HG02884 (cell line): Measurements from ENCODE around the gene SPIN1.

Source experiments
- ATAC-seq: cut with Tn5 transposase; IDR thresholded peaks from one replicate; pipeline ENCODE4 v1.9.1; 2021; ENCODE audit warnings: mild to moderate bottlenecking, moderate library complexity; ENCODE audit not compliant: unreplicated experiment

Gene SPIN1

DNA sequence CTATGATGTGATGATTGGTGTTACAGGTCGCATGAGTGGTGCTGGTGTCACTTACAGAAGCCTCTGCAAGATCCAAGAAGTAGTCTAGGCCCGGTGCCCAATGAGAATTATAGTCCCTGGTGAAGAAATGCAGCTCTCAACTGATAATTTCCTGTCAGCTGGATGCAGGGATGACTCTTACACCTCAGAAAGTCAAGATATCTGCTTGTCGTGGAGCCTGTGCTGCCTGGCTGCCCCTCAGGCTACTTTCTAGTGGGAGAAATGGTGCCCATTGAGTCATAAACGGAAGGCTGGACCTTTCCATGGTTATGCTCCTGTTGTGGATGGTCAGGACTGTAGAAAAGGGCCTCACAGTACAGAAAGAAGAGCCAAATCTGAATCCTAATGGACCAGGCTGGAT, 99.9 kb downstream of the SPIN1 start:
- no peak for ATAC-seq

DNA sequence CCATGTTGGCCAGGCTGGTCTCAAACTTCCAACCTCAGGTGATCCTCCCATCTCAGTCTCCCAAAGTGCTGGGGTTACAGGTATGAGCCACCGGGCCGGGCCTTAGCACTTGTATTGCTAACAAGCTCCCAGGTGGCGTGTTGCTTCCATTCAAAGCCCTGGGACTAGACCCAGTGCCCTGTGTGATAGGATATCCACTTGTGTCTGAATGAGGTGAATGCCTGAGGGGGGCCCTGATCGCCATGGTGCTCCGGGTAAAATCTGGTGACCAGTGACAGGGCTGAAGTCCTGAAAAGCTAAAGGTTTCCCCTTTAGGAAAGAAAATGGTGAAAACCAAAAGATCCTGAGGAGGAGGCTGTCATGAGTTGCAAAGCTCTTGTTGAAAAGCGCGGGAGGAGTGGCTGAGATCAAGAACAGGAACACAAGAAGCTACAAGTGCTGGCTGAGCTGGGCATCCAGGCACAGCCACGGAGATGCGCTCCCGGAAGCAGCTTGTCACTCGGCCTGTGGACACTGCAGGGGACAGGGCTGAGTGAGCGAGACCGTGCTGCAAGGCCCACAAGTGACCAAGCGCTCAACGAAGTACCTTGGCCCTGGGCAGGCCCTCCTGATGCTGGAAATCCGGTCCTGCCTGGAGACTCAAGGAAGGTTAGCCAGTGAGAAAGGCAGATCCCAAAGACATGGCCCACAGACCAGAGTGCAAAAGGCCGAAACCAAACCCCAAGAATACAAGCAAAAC, 106.9 kb downstream of the SPIN1 start:
- no peak for ATAC-seq

GRCh38 chr9:88497224-88497623, 109.0 kb downstream of the SPIN1 start:
- no peak for ATAC-seq

DNA sequence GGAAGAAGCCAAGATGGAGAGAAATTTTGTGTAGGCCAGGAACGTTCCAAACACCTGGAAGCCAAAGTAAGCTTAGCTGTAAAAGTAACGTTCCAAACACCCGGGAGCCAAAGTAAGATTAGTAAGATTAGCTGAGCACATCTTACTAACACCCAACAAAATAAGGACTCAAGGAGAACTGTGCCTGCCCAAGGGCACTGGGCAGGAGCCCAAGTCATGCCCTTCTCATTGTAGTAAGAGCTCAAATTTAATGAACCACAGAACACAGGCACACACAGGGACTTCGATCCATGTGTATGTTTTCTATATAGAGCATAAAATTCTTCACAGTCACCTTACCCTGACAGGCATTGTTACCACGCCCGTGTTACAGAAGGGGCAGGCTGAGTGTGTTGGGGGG, 110.6 kb downstream of the SPIN1 start:
- no peak for ATAC-seq

DNA sequence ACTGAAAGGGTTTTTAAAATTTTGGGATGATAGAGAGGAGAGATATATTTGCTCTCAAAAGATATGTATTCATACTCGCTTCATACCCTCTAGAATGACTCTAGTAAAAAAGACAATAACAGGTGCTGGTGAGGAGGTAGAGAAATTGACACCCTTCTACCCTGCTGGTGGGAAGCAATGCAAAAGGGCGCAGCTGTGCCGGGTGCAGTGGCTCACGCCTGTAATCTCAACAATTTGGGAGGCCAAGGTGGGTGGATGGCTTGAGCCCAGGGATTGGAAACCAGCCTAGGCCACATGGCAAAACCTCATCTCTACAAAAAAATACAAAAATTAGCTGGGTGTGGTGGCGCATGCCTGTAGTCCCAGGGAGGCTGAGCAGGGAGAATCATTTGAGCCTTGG, 112.8 kb downstream of the SPIN1 start:
- no peak for ATAC-seq

GRCh38 chr9:88502552-88503034, 114.3 kb downstream of the SPIN1 start:
- ATAC-seq, result no peak

DNA sequence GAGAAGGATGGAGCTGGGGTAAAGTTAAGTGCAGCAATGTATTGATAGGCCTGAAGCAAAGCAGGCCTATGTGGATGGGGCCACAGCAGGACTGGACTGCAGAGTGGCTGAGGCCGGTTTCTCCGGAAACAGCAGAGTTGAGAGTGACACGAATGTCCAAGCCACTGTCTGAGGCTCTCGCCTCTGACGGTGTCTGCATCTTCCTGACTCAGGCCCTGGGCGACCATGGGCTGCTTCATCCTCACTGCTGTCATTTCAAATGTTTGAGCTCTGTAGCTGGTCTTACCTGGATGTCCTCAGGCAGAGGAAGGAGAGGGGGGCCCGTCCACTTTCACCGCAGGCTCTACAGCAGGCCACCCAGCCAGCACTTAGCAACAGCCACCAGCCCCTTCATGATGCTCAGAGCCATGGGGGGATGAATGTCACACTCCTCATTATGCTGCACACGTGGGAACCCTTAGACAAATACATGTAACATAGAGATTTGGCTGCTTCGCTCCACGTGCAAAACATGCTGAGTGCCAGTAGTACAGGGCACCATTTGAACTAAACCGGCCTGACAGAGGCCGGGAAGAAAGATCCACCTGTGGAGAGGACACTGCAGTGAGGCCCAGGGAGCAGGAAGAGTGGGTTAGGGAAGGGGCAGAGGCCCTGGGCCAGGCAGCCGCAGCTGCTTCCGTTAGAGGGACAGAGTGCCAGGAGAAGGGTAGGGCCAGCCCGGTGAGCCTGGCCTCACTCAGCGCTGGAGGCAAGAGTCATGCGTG, 115.0 kb downstream of the SPIN1 start:
- no peak for ATAC-seq

DNA sequence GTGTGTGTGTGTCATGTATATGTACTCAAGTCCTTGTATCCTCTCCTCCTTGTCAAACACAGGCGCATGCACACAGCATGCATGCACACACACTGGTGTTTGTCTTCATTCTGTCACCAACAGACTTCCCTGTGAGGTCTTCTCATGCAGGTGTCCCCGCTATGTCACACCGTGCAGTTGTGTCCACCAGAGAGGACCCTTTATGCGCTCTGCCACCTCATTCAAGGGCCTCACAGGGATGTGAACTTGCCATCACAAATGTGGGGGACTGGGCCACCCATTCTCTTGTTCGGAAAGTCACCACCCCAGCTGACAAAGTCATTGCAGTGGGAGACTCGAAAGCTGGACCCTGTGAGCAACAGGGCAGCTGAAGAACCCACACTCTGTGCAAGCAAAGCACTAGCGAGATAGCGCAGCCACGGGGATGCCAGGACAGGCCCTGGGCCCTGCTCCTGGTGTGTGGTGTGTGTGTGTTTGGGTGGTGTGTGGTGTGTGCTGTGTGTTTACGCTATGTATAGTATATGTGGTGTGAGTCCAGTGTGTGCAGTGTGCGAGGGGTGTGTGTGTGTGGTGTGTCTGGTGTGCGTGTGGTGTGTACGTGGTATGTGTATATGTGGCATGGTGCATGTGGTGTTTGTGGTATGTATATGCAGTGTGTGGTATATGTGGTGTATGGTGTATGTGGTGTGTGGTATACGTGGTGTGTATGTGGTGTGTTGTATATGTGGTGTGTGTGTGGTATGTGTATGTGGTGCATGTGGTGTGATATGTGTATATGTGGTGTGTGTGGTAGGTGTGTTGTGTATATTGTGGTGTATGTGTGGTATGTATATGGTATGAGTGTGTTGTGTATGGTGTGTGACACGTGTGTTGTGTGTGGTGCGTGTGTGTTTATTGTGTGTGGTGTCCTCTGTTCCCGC, 115.9 kb downstream of the SPIN1 start:
- no peak for ATAC-seq

DNA sequence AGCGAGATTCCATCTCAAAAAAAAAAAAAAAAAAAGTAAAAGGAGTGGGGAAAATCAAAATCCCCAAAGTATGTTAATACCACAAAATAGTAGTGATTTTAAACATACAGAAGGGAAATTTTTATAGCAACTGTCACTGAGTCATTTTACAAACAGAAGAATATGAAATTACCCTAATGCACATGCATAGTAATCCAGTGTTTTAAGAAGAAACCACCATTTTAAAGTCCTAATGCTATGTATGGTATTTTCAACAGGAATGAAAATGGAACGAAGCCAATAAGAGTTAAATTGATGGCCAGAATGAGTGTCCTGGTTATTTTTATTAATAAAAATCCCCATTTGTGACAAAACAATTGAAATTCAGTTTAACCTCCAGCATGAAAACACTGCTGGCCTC, 120.1 kb downstream of the SPIN1 start:
- ATAC-seq, result no peak

GRCh38 chr9:88511906-88512305, 123.7 kb downstream of the SPIN1 start:
- no peak for ATAC-seq

DNA sequence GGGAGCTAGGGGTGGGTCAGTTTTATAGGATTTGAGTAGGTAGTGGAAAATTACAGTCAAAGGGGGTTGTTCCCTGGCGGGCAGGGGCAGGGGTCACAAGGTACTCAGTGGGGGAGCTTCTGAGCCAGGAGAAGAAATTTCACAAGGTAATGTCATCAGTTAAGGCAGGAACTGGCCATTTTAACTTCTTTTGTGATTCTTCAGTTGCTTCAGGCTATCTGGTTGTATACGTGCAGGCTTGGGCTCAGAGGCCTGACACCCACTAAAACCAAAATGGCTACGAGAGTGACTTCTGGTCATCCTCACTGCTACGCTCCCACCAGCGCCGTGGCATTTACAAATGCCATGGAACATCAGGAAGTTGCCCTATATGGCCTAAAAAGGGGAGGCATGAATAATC, 126.0 kb downstream of the SPIN1 start:
- no peak for ATAC-seq

GRCh38 chr9:88521308-88521707, 133.1 kb downstream of the SPIN1 start:
- ATAC-seq, result no peak

- ATAC-seq, result no peak
These were observed 134.1 kb downstream of the SPIN1 start for GRCh38 chr9:88522360-88522759.

GRCh38 chr9:88523056-88523455, 134.8 kb downstream of the SPIN1 start:
- no peak for ATAC-seq

DNA sequence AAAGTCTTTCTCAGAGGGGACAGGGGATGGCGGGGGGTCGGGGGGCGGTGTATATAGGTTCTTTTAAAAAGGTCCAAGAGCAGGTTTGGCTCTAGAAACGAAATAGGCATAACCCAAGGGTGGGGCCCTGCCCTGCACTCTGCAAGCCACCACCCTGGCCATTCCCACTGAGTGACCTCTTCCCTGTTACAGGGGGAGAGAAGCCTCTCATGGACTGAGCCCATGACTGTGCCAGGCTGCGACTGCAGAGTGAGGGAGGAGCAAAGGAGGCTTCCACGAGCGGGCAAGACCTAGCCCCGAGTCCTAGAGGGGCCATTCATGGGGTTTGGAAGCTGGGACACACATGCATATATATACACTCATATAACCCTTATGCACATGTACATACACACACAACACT, 136.7 kb downstream of the SPIN1 start:
- ATAC-seq, result no peak

DNA sequence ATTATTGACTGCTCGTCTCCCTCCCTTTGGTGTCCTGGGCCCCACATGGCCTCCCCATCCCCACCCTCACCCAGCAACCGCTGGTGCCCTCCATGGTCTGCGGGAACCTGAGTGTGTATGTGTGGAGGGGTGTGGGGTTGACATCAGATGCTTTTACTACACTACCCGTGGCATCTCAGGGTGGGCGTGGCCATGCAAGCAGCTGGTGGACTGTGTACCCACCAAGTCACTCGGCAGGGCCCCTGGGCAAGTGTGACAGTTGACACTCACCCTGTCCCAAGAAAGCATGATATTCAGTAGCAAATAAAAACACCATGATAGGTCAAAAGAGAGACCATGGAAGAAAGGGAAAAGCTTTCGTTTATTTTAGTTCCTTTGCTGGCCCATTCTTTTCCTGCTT, 139.4 kb downstream of the SPIN1 start:
- no peak for ATAC-seq
